PC-9 (cell line): ENCODE results near the gene EEF1AKMT3. TPM values are rescaled to one million over a fixed set of nuclear protein-coding genes. Genes with fewer than 3 reads are reported as not detected.

Experiments
- BruUV-seq: library from RNA; stranded (reverse); fragments of 400-500 nt; replicated peaks from 2 replicates; lab custom pipeline; 2021; lab: Mats Ljungman, UMichigan
- CTCF ChIA-PET: fragments of 300-600 bp; sonication (Branson Sonifier 250); formaldehyde crosslinking; loops from one replicate; lab custom pipeline; 2022; ENCODE audit warnings: antibody characterized with exemption; lab: Charles Lee
- POLR2A ChIA-PET: fragments of 300-600 bp; sonication (Branson Sonifier 250); formaldehyde crosslinking; loops from one replicate; lab custom pipeline; 2022; ENCODE audit warnings: antibody characterized with exemption; ENCODE audit not compliant: unreplicated experiment; lab: Charles Lee
- DNase-seq, 2 experiments: peaks; one replicate each; pipeline versions ENCODE4 v3.0.0 to v3.0.0-alpha.2; 2015 to 2022; ENCODE audit warnings: mixed read lengths in 1 of 2
- H2AFZ ChIP-seq: fragments of 200-600 bp; sonication (generic); 2 replicates; pipeline ENCODE4 v1.8.1; 2017; ENCODE audit warnings: antibody characterized with exemption
- H3F3A ChIP-seq: fragments of 200-600 bp; sonication (generic); 2 replicates; pipeline ENCODE4 v1.8.1; 2017; ENCODE audit warnings: antibody characterized with exemption, mild to moderate bottlenecking, low read depth; ENCODE audit not compliant: insufficient read depth
- H3K27ac ChIP-seq: fragments of 200-600 bp; sonication (generic); 2 replicates; pipeline ENCODE4 v1.6.1; 2016; ENCODE audit warnings: mixed run types
- H3K27me3 ChIP-seq: fragments of 200-600 bp; sonication (generic); 2 replicates; pipeline ENCODE4 v1.6.1; 2016; ENCODE audit warnings: low read depth, mixed run types; ENCODE audit not compliant: insufficient read depth
- H3K36me3 ChIP-seq: fragments of 200-600 bp; sonication (generic); 2 replicates; pipeline ENCODE4 v1.6.1; 2016; ENCODE audit warnings: low read depth, mixed run types
- H3K4me1 ChIP-seq: fragments of 200-600 bp; sonication (generic); replicated peaks from 2 replicates; pipeline ENCODE4 v1.6.1; 2016; ENCODE audit warnings: mixed run types; ENCODE audit not compliant: insufficient read depth
- H3K4me2 ChIP-seq: fragments of 200-600 bp; sonication (generic); 2 replicates; pipeline ENCODE4 v1.6.1; 2017; ENCODE audit warnings: mixed run types
- H3K4me3 ChIP-seq: fragments of 200-600 bp; sonication (generic); 2 replicates; pipeline ENCODE4 v1.6.1; 2016; ENCODE audit warnings: mixed run types
- H3K79me2 ChIP-seq: fragments of 200-600 bp; sonication (generic); 2 replicates; pipeline ENCODE4 v1.6.1; 2017; ENCODE audit warnings: low read depth, mixed run types
- H3K9me2 ChIP-seq: fragments of 200-600 bp; sonication (generic); 2 replicates; pipeline ENCODE4 v1.8.1; 2017; ENCODE audit warnings: mild to moderate bottlenecking; ENCODE audit not compliant: insufficient read depth
- H3K9me3 ChIP-seq: fragments of 200-600 bp; sonication (generic); 2 replicates; pipeline ENCODE4 v1.8.1; 2016; ENCODE audit warnings: low read depth; ENCODE audit not compliant: insufficient read depth
- H4K20me1 ChIP-seq: fragments of 200-600 bp; sonication (generic); 2 replicates; pipeline ENCODE4 v1.8.1; 2017; ENCODE audit not compliant: insufficient read depth
- CTCF ChIP-seq: fragments of 200-600 bp; sonication (generic); conservative IDR thresholded peaks from 2 replicates; pipeline ENCODE4 v1.6.1; 2017; ENCODE audit warnings: mixed run types, antibody characterized with exemption, mild to moderate bottlenecking, moderate library complexity
- EZH2 ChIP-seq: fragments of 200-600 bp; sonication (generic); IDR thresholded peaks from 2 replicates; pipeline ENCODE4 v1.8.0; 2017; ENCODE audit warnings: antibody characterized with exemption, low read depth
- intact Hi-C: fragments of 100-400 bp; cut with micrococcal nuclease; formaldehyde crosslinking; loops from one replicate; pipeline ENCODE4 v1.10.0; 2022; ENCODE audit not compliant: unreplicated experiment
- total RNA-seq: library from RNA; stranded (reverse); gene quantifications from 2 replicates; pipeline ENCODE4 v1.2.3, GENCODE V29; 2021

Gene EEF1AKMT3
- total RNA-seq, 1 experiment from 2014 or later, result 13.1 TPM

- POLR2A ChIA-PET, result no interaction called here
- CTCF ChIA-PET, result no interaction called here
- no peaks in the 10 kb centered on the region for H3K9me2 ChIP-seq
- H3K36me3 ChIP-seq, result peaks cover 7% of the 10 kb centered on the region
- no peak overlapping the region for H2AFZ ChIP-seq
- H3K27ac ChIP-seq, result no peak overlapping the region
- H3K27me3 ChIP-seq, result no peaks in the 10 kb centered on the region
- H3K4me1 ChIP-seq, result peaks cover 27% of the 10 kb centered on the region
- H3K9me3 ChIP-seq, result no peaks in the 10 kb centered on the region
- peak overlapping the region; percentile 68; the same call in 1 of the 2 replicates for H3K4me3 ChIP-seq
- H3K4me2 ChIP-seq, result peak overlapping the region; percentile 93; the same call in 1 of the 2 replicates
- peaks cover 20% of the 10 kb centered on the region for H3K79me2 ChIP-seq
- no peak for DNase-seq
- no peaks in the 10 kb centered on the region; the same call in 1 of the 2 replicates for H4K20me1 ChIP-seq
- no TSS peak for BruUV-seq
- intact Hi-C loops, result loop anchor here (2.0 kb wide), 1 partner anchor 18 kb away; the partner anchor contains the start of genes EEF1AKMT3 and METTL1
- TF ChIP-seq CTCF (no peak), EZH2 (no peak)
- H3F3A ChIP-seq, result peaks cover 13% of the 10 kb centered on the region; the same call in 1 of the 2 replicates
Measured at GRCh38 chr12:57755194-57755453, 17.3 kb upstream of the EEF1AKMT3 start.

GRCh38 chr12:57755454-57756372 is 16.7 kb upstream of the EEF1AKMT3 start:
- Histone ChIP-seq H3K4me1 (peaks cover 25% of the 10 kb centered on the region), H3K9me2 (no peaks in the 10 kb centered on the region), H3K79me2 (peaks cover 14% of the 10 kb centered on the region), H3K27ac (no peak overlapping the region), H3K36me3 (peaks cover 2% of the 10 kb centered on the region; the same call in 1 of the 2 replicates), H3K4me2 (peak overlapping the region; percentile 93), H4K20me1 (no peaks in the 10 kb centered on the region; the same call in 1 of the 2 replicates), H3K4me3 (peak overlapping the region; percentile 68), H3K9me3 (no peaks in the 10 kb centered on the region), H3F3A (peaks cover 13% of the 10 kb centered on the region; the same call in 1 of the 2 replicates), H2AFZ (peak overlapping the region; percentile 67; the same call in 1 of the 2 replicates), H3K27me3 (no peaks in the 10 kb centered on the region)
- ChIA-PET POLR2A (no interaction called here), CTCF (no interaction called here)
- no peak for TF ChIP-seq EZH2
- no peak for TF ChIP-seq CTCF
- intact Hi-C loops, result loop anchor here (2.0 kb wide), 1 partner anchor 17 kb away; the partner anchor contains the start of genes EEF1AKMT3 and METTL1
- BruUV-seq, result no TSS peak
- peak in 1 of 2 experiments; percentile 39 for DNase-seq

- no peak for TF ChIP-seq EZH2
- no peak; the same call in 1 of the 2 replicates for TF ChIP-seq CTCF
- CTCF ChIA-PET, result interaction anchor here (0.5 to 0.8 kb wide), 3 partner anchors 15 to 217 kb away, joined by 3 to 7 read pairs (median 4); partner anchors contain the start of genes EEF1AKMT3 and METTL1
- H3K4me3 ChIP-seq, result peak overlapping the region; percentile 68
- H4K20me1 ChIP-seq, result no peaks in the 10 kb centered on the region; the same call in 1 of the 2 replicates
- no peaks in the 10 kb centered on the region for H3K9me2 ChIP-seq
- H3K79me2 ChIP-seq, result peaks cover 4% of the 10 kb centered on the region
- H3K4me1 ChIP-seq, result peaks cover 20% of the 10 kb centered on the region
- no peaks in the 10 kb centered on the region for H3K36me3 ChIP-seq
- POLR2A ChIA-PET, result no interaction called here
- no peak overlapping the region for H3K27ac ChIP-seq
- no peak overlapping the region; the same call in 1 of the 2 replicates for H2AFZ ChIP-seq
- H3K27me3 ChIP-seq, result no peaks in the 10 kb centered on the region
- no peaks in the 10 kb centered on the region for H3K9me3 ChIP-seq
- peaks cover 13% of the 10 kb centered on the region; the same call in 1 of the 2 replicates for H3F3A ChIP-seq
- TSS peak; percentile 23 for BruUV-seq
- DNase-seq, result no peak
- intact Hi-C loops, result no loop called here
- H3K4me2 ChIP-seq, result peak overlapping the region; percentile 93
Measured at GRCh38 chr12:57756406-57757341, 15.7 kb upstream of the EEF1AKMT3 start.
